ENCODE measurements around the gene SPIRE1. TPM values are rescaled to one million over a fixed set of nuclear protein-coding genes. Genes with fewer than 3 reads are reported as not detected.

SPIRE1 gene
- total RNA-seq, 1 experiment from 2014 or later, result 26.1 TPM

DNA sequence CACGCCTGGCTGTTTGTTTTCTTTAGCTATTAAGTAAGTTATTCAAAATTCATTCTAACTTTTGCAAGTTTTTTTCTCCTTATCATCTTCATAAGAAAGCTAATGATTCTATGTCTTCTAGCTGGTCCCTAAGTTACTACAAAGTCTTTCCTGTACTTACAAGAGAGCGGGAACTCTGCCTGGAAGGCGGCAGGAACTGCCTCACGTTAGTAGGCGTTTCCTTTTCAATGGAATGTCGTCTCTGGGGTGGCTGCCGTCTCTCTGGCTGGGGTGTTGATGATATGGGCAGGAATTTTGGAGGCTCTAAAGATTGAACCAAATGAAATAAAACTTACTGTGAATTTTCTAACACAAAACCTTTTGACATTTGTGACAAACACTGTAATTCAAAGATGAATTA is 194.7 kb downstream of the SPIRE1 start:
- no peaks in the 10 kb centered on the region for H3K36me3 ChIP-seq (ENCODE audit: low read depth)
- no peaks in the 10 kb centered on the region for H3K27me3 ChIP-seq (ENCODE audit: insufficient read depth, low read depth)
- no peak overlapping the region for H3K4me2 ChIP-seq
- H3K79me2 ChIP-seq (ENCODE audit: low read depth), result no peaks in the 10 kb centered on the region
- H3K9me2 ChIP-seq (ENCODE audit: insufficient read depth), result no peaks in the 10 kb centered on the region
- BruUV-seq (replicated peaks), result no TSS peak
- H3K4me1 ChIP-seq (replicated peaks; ENCODE audit: insufficient read depth), result no peaks in the 10 kb centered on the region
- H3K27ac ChIP-seq, result no peak overlapping the region
- intact Hi-C loops (cut with micrococcal nuclease; ENCODE audit: unreplicated experiment), result no loop called here
- CTCF ChIA-PET, result interaction anchor here (0.7 kb wide), 1 partner anchor 68 kb away, joined by 4 read pairs; no protein-coding TSS in a partner anchor
- no peaks in the 10 kb centered on the region for H4K20me1 ChIP-seq (ENCODE audit: insufficient read depth)
- no peak overlapping the region for H3K4me3 ChIP-seq
- H2AFZ ChIP-seq, result no peak overlapping the region
- no peak for DNase-seq
- H3F3A ChIP-seq (ENCODE audit: insufficient read depth, low read depth), result peaks cover 7% of the 10 kb centered on the region; the same call in 1 of the 2 replicates
- TF ChIP-seq, protein P1, sequence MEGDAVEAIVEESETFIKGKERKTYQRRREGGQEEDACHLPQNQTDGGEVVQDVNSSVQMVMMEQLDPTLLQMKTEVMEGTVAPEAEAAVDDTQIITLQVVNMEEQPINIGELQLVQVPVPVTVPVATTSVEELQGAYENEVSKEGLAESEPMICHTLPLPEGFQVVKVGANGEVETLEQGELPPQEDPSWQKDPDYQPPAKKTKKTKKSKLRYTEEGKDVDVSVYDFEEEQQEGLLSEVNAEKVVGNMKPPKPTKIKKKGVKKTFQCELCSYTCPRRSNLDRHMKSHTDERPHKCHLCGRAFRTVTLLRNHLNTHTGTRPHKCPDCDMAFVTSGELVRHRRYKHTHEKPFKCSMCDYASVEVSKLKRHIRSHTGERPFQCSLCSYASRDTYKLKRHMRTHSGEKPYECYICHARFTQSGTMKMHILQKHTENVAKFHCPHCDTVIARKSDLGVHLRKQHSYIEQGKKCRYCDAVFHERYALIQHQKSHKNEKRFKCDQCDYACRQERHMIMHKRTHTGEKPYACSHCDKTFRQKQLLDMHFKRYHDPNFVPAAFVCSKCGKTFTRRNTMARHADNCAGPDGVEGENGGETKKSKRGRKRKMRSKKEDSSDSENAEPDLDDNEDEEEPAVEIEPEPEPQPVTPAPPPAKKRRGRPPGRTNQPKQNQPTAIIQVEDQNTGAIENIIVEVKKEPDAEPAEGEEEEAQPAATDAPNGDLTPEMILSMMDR (conservative IDR thresholded peaks at IDR 0.05), result no peak
- TF ChIP-seq EZH2 (IDR thresholded peaks at IDR 0.05; ENCODE audit: low read depth), result no peak
- POLR2A ChIA-PET (ENCODE audit: unreplicated experiment), result no interaction called here
- H3K9me3 ChIP-seq (ENCODE audit: insufficient read depth, low read depth), result no peaks in the 10 kb centered on the region

DNA sequence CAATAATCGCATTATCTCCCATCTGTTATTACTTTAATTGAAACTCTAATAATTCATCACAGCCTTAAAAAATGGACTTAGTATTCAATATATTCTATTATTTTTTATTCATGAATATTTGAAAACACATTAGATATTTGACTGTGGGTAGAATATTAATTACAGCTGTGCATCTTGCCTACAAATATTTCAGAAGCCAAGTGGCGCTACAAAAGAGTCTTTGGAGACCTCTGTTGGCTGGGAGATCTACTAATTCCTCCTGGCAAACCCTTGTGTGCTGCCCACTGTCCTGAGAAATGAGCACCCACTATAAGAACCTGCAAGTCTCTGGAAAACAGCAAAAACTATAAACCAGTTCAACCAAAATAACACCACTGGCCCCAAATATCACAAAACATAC is 195.7 kb downstream of the SPIRE1 start:
- H3K9me3 ChIP-seq (ENCODE audit: insufficient read depth, low read depth), result no peaks in the 10 kb centered on the region
- no peak overlapping the region for H3K4me3 ChIP-seq
- no peak for DNase-seq
- no peaks in the 10 kb centered on the region for H3K9me2 ChIP-seq (ENCODE audit: insufficient read depth)
- H3K36me3 ChIP-seq (ENCODE audit: low read depth), result no peaks in the 10 kb centered on the region
- H4K20me1 ChIP-seq (ENCODE audit: insufficient read depth), result no peaks in the 10 kb centered on the region
- no peak overlapping the region for H2AFZ ChIP-seq
- H3K4me2 ChIP-seq, result no peak overlapping the region
- H3F3A ChIP-seq (ENCODE audit: insufficient read depth, low read depth), result peaks cover 7% of the 10 kb centered on the region; the same call in 1 of the 2 replicates
- TF ChIP-seq EZH2 (IDR thresholded peaks at IDR 0.05; ENCODE audit: low read depth), result no peak
- TF ChIP-seq, protein P1 (conservative IDR thresholded peaks at IDR 0.05), result no peak
- H3K27me3 ChIP-seq (ENCODE audit: insufficient read depth, low read depth), result no peaks in the 10 kb centered on the region
- H3K4me1 ChIP-seq (replicated peaks; ENCODE audit: insufficient read depth), result no peaks in the 10 kb centered on the region
- ChIA-PET CTCF (interaction anchor here (0.5 kb wide), 1 partner anchor 198 kb away, joined by 3 read pairs; no protein-coding TSS in a partner anchor), POLR2A (ENCODE audit: unreplicated experiment) (no interaction called here)
- no peak overlapping the region for H3K27ac ChIP-seq
- H3K79me2 ChIP-seq (ENCODE audit: low read depth), result no peaks in the 10 kb centered on the region
- BruUV-seq (replicated peaks), result no TSS peak
- intact Hi-C loops (cut with micrococcal nuclease; ENCODE audit: unreplicated experiment), result no loop called here

DNA sequence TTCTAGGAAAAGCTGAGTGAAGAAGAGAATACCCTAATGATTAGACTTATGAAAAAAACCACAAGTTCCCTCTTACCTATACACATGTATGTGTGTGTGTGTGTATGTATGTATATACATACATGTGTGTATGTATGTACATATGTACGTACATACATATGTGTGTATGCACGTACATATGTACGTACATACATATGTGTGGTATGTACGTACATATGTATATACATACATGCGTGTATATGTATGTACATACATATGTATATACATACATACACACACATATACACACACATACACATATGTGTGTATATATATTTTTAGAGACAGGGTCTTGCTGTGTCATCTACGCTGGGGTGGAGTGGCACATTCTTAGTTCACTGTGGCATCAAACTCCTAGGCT is 196.6 kb downstream of the SPIRE1 start:
- Histone ChIP-seq H3K4me3 (no peak overlapping the region), H2AFZ (no peak overlapping the region), H4K20me1 (ENCODE audit: insufficient read depth) (no peaks in the 10 kb centered on the region), H3K36me3 (ENCODE audit: low read depth) (no peaks in the 10 kb centered on the region), H3K9me3 (ENCODE audit: insufficient read depth, low read depth) (no peaks in the 10 kb centered on the region), H3F3A (ENCODE audit: insufficient read depth, low read depth) (peaks cover 7% of the 10 kb centered on the region; the same call in 1 of the 2 replicates), H3K79me2 (ENCODE audit: low read depth) (no peaks in the 10 kb centered on the region), H3K4me2 (no peak overlapping the region), H3K27ac (no peak overlapping the region), H3K9me2 (ENCODE audit: insufficient read depth) (no peaks in the 10 kb centered on the region), H3K4me1 (replicated peaks; ENCODE audit: insufficient read depth) (no peaks in the 10 kb centered on the region), H3K27me3 (ENCODE audit: insufficient read depth, low read depth) (no peaks in the 10 kb centered on the region)
- no peak for DNase-seq
- ChIA-PET POLR2A (ENCODE audit: unreplicated experiment) (no interaction called here), CTCF (no interaction called here)
- TF ChIP-seq, protein P1 (conservative IDR thresholded peaks at IDR 0.05), result no peak
- no peak for TF ChIP-seq EZH2 (IDR thresholded peaks at IDR 0.05; ENCODE audit: low read depth)
- BruUV-seq (replicated peaks), result no TSS peak
- intact Hi-C loops (cut with micrococcal nuclease; ENCODE audit: unreplicated experiment), result no loop called here

Data from PC-9 (cell line).